DND-41 (cell line): ENCODE data around the gene HRH2.

Experiments used
- CTCF ChIP-seq: IDR thresholded peaks from 2 replicates; pipeline ENCODE4 v1.5.1; 2012; ENCODE audit warnings: borderline replicate concordance, low read length, moderate library complexity, mild to moderate bottlenecking; ENCODE audit not compliant: poor library complexity, severe bottlenecking; ENCODE audit errors: extremely low read depth
- EZH2 ChIP-seq: IDR thresholded peaks from 3 replicates; pipeline ENCODE4 v1.6.1; 2012; ENCODE audit warnings: borderline replicate concordance, low read depth, mild to moderate bottlenecking, moderate library complexity, low read length, inconsistent platforms; ENCODE audit not compliant: severe bottlenecking

GRCh38 chr5:175712681-175713085, 54.8 kb downstream of the HRH2 start:
- TF ChIP-seq CTCF (no peak), EZH2 (no peak)
